ENCODE data around the gene MFAP1.

Gene MFAP1

GRCh38 chr15:43776101-43776717 lies 48.3 kb downstream of the MFAP1 start:
- peak in 1 of 2 experiments; percentile 10 for DNase-seq

GRCh38 chr15:43775411-43775965 lies 49.0 kb downstream of the MFAP1 start:
- no peak for DNase-seq

- DNase-seq = no peak
These were observed 50.4 kb downstream of the MFAP1 start for GRCh38 chr15:43774062-43774461.

GRCh38 chr15:43772624-43773023 lies 51.9 kb downstream of the MFAP1 start:
- DNase-seq = no peak

- no peak for DNase-seq
These were observed 52.7 kb downstream of the MFAP1 start for GRCh38 chr15:43771816-43772215.

GRCh38 chr15:43769584-43770228 lies 54.8 kb downstream of the MFAP1 start:
- DNase-seq = peak; percentile 51 to 52

GRCh38 chr15:43763819-43764446 lies 60.6 kb downstream of the MFAP1 start:
- no peak for DNase-seq

GRCh38 chr15:43762824-43763223 lies 61.7 kb downstream of the MFAP1 start:
- DNase-seq = no peak

Data from stimulated activated CD4-positive, alpha-beta T cell treated with anti-CD3 and anti-CD28 coated beads, Interleukin-4, amount 100 ng/mL, for 4 hours (primary cell).